ENCODE measurements around the gene SLC4A8.
"Not testable (repeated sequence)": the region's sequence is repeated elsewhere in the genome, so short reads cannot be mapped to it uniquely, and the experiment has no call there.

Gene SLC4A8

DNA sequence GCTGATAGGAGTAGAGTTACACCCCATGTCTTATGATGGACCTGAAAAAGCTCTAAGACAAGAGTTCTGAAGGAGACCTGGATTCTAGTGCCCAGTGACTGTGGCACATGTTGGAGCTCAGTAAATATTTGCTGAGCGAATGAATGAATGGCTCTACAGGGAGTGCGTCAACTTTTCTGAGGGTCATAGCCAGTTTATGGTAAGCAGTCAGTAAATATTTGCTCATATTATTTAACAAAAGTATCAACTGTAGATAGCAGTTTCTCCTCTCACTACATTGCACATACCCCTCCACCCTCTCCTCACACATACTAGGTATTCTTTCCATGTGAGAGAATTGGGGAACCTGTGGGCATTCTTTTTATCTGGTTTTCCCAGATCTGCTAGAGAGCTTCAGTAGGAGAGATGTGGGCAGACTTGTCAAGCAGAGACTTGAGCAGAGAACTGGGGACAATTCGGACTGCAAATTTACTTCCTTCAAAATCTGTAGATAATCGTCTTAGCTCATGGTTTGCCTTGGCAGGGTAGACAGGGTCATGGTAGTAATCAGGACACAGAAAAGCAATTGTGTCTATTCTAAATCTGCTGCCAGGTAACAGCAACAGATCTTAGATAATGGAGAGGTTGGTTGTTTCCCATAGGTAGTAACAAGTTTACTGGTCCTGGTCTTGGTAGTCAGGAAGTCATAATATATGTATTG, 5.7 kb downstream of the SLC4A8 start:
- no peak for DNase-seq

DNA sequence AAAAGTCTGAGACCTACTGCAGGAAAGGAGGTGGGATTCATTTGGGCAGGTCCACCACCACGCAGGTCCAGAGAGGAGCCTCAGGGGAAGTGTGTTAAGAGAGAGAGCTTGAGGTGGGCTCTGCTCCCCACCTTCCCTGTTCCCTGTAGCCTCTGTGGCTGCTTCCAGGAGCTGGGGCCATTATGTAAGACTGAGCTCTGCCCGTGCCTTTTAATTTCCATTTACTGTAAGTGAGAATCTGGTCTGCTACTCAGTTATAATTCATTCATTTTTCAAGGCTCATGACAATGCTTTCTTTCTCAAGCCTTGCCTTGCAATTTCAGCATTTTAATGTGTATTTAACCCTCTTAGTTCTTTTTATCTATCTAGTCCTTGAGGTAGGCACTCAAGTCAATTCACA, 8.3 kb downstream of the SLC4A8 start:
- peak; percentile 25 for DNase-seq

- DNase-seq, result no peak
Measured at GRCh38 chr12:51434305-51434704, 9.7 kb downstream of the SLC4A8 start.

DNA sequence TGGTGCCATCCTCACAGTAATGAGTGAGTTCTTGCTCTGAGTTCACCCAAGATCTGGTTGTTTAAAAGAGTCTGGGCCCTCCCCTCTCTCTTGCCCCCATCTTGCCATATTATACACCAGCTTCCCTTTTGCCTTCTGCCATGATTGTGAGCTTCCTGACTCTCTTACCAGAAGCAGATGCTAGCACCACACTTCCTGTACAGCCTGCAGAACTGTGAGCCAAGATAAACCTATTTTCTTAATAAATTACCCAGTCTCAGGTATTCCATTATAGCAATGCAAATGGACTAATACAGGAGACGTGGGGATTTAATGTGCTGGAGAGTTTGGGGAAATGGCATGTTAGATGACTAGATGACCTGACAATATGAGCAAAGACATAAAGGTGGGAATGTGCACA, 12.8 kb downstream of the SLC4A8 start:
- peak; percentile 50 for DNase-seq

DNA sequence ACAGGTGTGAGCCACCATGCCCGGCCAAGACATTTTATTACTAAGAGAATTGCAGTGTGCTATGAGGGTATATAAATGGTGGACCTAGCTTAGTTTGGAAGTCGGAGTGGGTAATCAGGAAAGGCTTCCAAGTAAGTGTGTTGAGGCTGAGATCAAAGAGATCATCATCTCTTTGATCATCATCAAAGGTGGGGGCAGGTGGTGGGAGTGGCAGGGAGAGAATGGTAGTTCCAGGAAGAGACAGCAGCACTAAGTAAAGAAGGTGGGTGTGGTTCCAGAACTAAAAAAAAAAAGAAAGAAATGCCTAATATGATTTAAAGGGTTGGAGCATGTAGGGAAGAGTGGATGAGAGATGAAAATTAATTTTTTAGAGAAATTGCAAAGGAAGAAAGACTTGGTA, 14.7 kb downstream of the SLC4A8 start:
- DNase-seq, result no peak

DNA sequence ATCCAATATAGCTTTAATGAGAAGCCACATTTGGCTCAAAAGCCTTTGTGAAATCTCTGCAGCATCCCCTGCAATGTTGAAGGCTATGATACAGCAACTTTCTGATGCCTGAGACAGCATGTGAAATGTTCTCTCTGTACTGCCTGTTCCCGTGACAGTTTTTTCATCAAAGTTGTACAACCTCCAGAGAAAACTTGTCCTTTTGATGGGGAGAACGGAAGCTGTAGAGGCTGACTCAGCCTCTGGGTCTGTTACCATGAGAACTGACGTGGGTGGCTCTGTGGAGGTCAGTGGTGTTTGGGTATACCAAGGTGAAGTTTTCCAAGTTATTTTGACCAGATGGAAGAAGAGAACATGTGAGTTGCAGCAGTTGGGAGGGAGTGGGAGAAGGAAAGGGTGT, 17.0 kb downstream of the SLC4A8 start:
- DNase-seq, result peak; percentile 33

DNA sequence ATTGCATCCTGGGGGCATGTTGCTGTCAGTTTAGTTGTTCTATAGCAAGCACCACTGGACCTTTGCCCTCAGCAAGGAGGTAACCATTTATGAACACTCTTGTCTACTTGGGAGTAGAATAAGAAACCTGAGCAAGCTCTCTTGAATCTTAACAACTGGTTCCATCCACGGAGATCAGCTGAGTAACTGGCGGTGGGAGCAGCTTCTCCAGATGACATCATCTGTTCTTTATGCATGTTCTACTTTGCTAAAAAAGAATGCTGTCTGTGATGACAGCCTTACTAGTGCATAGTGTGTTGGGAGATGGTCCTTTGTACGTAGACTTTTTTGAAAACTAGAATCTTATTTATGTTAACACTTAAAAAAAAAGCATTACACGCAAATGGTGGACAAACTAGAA, 17.7 kb downstream of the SLC4A8 start:
- no peak for DNase-seq

GRCh38 chr12:51443573-51443972, 18.9 kb downstream of the SLC4A8 start:
- DNase-seq, result no peak

GRCh38 chr12:51448618-51449256, 24.1 kb downstream of the SLC4A8 start:
- DNase-seq, result peak; percentile 13

GRCh38 chr12:51449580-51450246, 25.1 kb downstream of the SLC4A8 start:
- DNase-seq, result no peak

- DNase-seq, result no peak
Measured at GRCh38 chr12:51450333-51450732, 25.7 kb downstream of the SLC4A8 start.

DNA sequence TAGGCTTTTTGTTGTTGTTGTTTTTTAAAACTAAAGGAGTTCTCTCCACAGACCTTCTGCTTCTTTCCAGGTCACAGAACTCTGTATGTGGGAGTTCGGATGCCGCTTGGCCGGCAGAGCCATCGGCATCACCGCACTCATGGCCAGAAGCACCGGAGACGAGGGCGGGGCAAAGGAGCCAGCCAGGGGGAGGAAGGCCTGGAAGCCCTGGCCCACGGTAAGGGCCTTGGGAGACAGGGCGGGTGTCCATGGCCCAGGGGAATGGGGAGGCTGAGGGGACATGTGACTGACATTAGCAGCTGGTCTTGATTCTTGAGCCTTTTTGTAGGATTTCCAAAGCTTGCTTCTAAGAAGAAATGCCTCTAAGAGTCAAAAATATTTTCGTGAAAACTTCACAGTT, 26.2 kb downstream of the SLC4A8 start:
- DNase-seq, result no peak

DNA sequence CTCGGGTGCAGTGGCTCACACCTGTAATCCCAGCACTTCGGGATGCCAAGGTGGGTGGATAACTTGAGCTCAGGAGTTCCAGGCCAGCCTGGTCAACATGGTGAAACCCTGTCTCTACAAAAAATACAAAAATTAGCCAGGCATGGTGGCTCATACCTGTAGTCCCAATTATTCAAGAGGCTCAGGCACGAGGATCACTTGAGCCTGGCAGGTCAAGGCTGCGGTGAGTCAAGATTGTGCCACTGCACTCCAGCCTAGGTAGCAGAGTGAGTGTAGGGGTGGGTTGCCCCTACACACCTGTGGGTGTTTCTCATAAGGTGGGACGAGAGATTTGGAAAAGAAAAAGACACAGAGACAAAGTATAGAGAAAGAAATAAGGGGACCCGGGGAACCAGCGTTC, 29.4 kb downstream of the SLC4A8 start:
- not testable (repeated sequence) for DNase-seq

GRCh38 chr12:51455050-51455449, 30.4 kb downstream of the SLC4A8 start:
- DNase-seq, result not testable (repeated sequence)

DNA sequence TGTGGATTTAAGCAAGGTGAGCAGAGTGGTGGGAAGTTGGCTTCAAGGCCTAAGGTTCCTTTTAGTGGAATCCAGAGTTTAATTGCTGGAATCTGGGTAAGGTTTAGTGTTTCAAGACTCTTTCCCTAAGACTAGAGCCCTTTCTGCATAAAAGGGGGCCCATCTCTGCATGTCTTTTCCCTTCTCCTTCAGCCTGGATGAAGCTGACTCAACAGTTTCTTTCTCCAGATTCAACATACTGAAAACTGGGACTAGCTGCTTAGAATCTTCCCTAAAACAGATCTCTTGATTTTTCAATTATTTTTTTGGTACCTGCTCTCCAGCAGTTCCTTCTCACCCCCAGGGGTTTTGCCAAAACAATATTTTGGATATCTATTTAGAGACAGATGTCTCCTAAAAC, 34.0 kb downstream of the SLC4A8 start:
- no peak for DNase-seq

- no peak for DNase-seq
Measured at GRCh38 chr12:51460519-51460918, 35.9 kb downstream of the SLC4A8 start.

GRCh38 chr12:51465491-51465890, 40.9 kb downstream of the SLC4A8 start:
- peak; percentile 18 for DNase-seq

DNA sequence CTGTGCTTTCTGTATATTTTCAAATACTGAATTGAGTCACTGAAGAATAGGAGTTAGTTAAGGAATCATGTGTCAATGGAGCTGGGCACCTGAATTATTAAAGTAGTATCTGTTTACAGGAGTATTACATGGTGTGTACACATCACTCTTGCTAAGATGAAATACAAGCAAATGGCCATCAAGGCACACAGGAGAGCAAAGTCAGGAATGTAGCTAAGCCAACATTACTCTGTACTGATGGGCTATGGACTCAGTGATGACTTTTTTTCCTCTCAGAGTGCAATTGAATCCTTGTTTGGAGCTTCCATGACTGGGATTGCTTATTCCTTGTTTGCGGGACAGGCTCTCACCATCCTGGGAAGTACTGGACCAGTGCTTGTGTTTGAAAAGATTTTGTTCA, 45.5 kb downstream of the SLC4A8 start:
- no peak for DNase-seq

- DNase-seq, result no peak
Measured at GRCh38 chr12:51471111-51471864, 46.7 kb downstream of the SLC4A8 start.

DNA sequence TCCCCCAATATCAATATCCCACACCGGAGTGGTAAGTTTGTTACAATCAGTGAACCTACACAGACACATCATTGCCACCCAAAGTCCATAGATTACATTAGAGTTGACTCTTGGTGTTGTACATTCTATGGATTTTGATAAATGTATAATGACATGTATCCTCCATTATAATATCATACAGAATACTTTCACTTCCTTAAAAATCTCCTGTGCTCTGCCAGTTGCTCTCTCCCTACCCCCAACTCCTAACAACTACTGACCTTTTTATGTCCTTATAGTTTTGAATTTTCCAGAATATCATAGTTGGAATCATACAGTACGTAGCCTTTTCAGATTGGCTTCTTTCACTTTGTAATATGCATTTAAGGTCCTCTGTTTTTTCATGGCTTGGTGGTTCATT, 48.4 kb downstream of the SLC4A8 start:
- no peak for DNase-seq

DNA sequence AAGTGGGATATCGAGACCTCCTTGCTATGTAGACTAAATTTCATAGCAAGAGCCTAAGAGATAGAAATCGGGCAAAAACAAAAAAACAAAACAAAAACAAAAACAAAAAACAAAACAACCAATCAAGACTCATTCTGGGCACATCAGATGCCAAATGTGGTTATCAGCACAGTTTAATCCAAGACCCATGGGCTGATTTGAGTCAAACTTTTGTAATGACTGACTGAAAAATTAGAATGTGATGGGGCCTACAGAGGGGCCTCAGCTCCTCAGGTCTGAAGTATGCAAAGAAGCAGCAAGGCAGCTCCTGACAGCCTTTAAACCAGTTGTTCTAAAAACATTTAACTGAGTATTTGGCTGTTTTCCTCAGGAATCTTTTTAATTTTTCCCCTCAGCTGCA, 49.3 kb downstream of the SLC4A8 start:
- DNase-seq, result no peak

GRCh38 chr12:51475543-51475942, 50.9 kb downstream of the SLC4A8 start:
- DNase-seq, result no peak

GRCh38 chr12:51480978-51481377, 56.3 kb downstream of the SLC4A8 start:
- no peak for DNase-seq
